WTC11 (cell line): ENCODE results near the gene CFAP90.

Source experiments
- ATF3 ChIP-seq: sonication (generic); formaldehyde crosslinking; conservative IDR thresholded peaks from 2 replicates; pipeline ENCODE4 v1.8.1; 2022; ENCODE audit warnings: mild to moderate bottlenecking, missing genetic modification reagents
- CREB1 ChIP-seq: sonication (generic); formaldehyde crosslinking; IDR thresholded peaks from 2 replicates; pipeline ENCODE4 v1.8.0; 2023; ENCODE audit warnings: mild to moderate bottlenecking, missing genetic modification reagents
- CREM ChIP-seq: sonication (generic); formaldehyde crosslinking; IDR thresholded peaks from 2 replicates; pipeline ENCODE4 v1.8.1; 2022; ENCODE audit warnings: mild to moderate bottlenecking, missing genetic modification reagents, moderate library complexity
- JUN ChIP-seq: sonication (generic); formaldehyde crosslinking; IDR thresholded peaks from 2 replicates; pipeline ENCODE4 v1.8.0; 2023; ENCODE audit warnings: mild to moderate bottlenecking, missing genetic modification reagents
- NR3C1 ChIP-seq: sonication (generic); formaldehyde crosslinking; conservative IDR thresholded peaks from 2 replicates; pipeline ENCODE4 v1.8.1; 2023; ENCODE audit warnings: low read depth, mild to moderate bottlenecking, missing genetic modification reagents
- PREB ChIP-seq: sonication (generic); formaldehyde crosslinking; IDR thresholded peaks from 2 replicates; pipeline ENCODE4 v1.8.1; 2022; ENCODE audit warnings: mild to moderate bottlenecking, missing genetic modification reagents, moderate library complexity, borderline replicate concordance
- SP1 ChIP-seq: sonication (generic); formaldehyde crosslinking; conservative IDR thresholded peaks from 2 replicates; pipeline ENCODE4 v1.8.1; 2022; ENCODE audit warnings: missing genetic modification reagents
- USF2 ChIP-seq: sonication (generic); formaldehyde crosslinking; IDR thresholded peaks from 2 replicates; pipeline ENCODE4 v1.8.1; 2023; ENCODE audit warnings: mild to moderate bottlenecking, missing genetic modification reagents, moderate library complexity
- ZBTB43 ChIP-seq: sonication (generic); formaldehyde crosslinking; IDR thresholded peaks from 2 replicates; pipeline ENCODE4 v1.8.1; 2023; ENCODE audit warnings: mild to moderate bottlenecking, missing genetic modification reagents
- ZNF317 ChIP-seq: sonication (generic); formaldehyde crosslinking; IDR thresholded peaks from 2 replicates; pipeline ENCODE4 v1.8.1; 2023; ENCODE audit warnings: low read depth, mild to moderate bottlenecking, moderate library complexity, missing genetic modification reagents, borderline replicate concordance
- TF ChIP-seq, protein P1 (sequence below): sonication (generic); formaldehyde crosslinking; IDR thresholded peaks from 2 replicates; pipeline ENCODE4 v1.8.0; 2022; ENCODE audit warnings: missing genetic modification reagents
- TF ChIP-seq, protein P2 (sequence below): fragments of 200-600 bp; IDR thresholded peaks from 2 replicates; pipeline ENCODE4 v1.8.0; 2022; ENCODE audit warnings: antibody characterized with exemption
- TF ChIP-seq, protein P3 (sequence below): sonication (generic); formaldehyde crosslinking; IDR thresholded peaks from 2 replicates; pipeline ENCODE4 v1.8.0; 2022; ENCODE audit warnings: mild to moderate bottlenecking, missing genetic modification reagents
- TF ChIP-seq, protein P4 (sequence below): sonication (generic); formaldehyde crosslinking; IDR thresholded peaks from 2 replicates; pipeline ENCODE4 v1.8.1; 2023; ENCODE audit warnings: mild to moderate bottlenecking, moderate library complexity, missing genetic modification reagents

DNA sequence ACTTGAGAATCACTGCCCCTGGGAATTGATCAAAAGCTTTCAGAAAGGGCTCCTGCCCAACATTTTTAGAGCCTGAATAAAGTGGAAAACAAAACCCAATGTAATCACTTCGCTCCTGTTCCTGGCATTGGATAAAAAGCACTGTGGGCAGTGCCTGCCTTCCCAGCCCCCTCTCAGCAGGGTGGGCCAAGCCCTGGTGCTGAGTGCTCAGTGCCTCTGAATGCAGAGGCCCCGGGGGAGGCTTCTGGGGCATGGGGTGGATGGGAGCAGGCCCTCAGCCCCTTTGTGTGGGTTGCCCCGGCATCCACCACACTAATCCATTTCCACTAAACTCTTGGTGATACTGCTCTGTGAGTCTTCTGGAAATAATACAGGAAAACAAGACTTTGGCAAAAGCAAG is 55.6 kb downstream of the CFAP90 start:
- no peak for TF ChIP-seq CREB1 (CRISPR knock-in tag)
- TF ChIP-seq, protein P1, sequence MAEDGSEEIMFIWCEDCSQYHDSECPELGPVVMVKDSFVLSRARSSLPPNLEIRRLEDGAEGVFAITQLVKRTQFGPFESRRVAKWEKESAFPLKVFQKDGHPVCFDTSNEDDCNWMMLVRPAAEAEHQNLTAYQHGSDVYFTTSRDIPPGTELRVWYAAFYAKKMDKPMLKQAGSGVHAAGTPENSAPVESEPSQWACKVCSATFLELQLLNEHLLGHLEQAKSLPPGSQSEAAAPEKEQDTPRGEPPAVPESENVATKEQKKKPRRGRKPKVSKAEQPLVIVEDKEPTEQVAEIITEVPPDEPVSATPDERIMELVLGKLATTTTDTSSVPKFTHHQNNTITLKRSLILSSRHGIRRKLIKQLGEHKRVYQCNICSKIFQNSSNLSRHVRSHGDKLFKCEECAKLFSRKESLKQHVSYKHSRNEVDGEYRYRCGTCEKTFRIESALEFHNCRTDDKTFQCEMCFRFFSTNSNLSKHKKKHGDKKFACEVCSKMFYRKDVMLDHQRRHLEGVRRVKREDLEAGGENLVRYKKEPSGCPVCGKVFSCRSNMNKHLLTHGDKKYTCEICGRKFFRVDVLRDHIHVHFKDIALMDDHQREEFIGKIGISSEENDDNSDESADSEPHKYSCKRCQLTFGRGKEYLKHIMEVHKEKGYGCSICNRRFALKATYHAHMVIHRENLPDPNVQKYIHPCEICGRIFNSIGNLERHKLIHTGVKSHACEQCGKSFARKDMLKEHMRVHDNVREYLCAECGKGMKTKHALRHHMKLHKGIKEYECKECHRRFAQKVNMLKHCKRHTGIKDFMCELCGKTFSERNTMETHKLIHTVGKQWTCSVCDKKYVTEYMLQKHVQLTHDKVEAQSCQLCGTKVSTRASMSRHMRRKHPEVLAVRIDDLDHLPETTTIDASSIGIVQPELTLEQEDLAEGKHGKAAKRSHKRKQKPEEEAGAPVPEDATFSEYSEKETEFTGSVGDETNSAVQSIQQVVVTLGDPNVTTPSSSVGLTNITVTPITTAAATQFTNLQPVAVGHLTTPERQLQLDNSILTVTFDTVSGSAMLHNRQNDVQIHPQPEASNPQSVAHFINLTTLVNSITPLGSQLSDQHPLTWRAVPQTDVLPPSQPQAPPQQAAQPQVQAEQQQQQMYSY (CRISPR knock-in tag): no peak
- no peak for TF ChIP-seq PREB (CRISPR knock-in tag)
- TF ChIP-seq ATF3 (CRISPR knock-in tag): no peak
- no peak for TF ChIP-seq USF2 (CRISPR knock-in tag)
- TF ChIP-seq CREM (CRISPR knock-in tag): no peak
- no peak for TF ChIP-seq ZBTB43 (CRISPR knock-in tag)
- TF ChIP-seq, protein P2, sequence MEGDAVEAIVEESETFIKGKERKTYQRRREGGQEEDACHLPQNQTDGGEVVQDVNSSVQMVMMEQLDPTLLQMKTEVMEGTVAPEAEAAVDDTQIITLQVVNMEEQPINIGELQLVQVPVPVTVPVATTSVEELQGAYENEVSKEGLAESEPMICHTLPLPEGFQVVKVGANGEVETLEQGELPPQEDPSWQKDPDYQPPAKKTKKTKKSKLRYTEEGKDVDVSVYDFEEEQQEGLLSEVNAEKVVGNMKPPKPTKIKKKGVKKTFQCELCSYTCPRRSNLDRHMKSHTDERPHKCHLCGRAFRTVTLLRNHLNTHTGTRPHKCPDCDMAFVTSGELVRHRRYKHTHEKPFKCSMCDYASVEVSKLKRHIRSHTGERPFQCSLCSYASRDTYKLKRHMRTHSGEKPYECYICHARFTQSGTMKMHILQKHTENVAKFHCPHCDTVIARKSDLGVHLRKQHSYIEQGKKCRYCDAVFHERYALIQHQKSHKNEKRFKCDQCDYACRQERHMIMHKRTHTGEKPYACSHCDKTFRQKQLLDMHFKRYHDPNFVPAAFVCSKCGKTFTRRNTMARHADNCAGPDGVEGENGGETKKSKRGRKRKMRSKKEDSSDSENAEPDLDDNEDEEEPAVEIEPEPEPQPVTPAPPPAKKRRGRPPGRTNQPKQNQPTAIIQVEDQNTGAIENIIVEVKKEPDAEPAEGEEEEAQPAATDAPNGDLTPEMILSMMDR: no peak
- TF ChIP-seq, protein P3, sequence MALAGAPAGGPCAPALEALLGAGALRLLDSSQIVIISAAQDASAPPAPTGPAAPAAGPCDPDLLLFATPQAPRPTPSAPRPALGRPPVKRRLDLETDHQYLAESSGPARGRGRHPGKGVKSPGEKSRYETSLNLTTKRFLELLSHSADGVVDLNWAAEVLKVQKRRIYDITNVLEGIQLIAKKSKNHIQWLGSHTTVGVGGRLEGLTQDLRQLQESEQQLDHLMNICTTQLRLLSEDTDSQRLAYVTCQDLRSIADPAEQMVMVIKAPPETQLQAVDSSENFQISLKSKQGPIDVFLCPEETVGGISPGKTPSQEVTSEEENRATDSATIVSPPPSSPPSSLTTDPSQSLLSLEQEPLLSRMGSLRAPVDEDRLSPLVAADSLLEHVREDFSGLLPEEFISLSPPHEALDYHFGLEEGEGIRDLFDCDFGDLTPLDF (CRISPR knock-in tag): no peak
- no peak for TF ChIP-seq SP1
- TF ChIP-seq, protein P4, sequence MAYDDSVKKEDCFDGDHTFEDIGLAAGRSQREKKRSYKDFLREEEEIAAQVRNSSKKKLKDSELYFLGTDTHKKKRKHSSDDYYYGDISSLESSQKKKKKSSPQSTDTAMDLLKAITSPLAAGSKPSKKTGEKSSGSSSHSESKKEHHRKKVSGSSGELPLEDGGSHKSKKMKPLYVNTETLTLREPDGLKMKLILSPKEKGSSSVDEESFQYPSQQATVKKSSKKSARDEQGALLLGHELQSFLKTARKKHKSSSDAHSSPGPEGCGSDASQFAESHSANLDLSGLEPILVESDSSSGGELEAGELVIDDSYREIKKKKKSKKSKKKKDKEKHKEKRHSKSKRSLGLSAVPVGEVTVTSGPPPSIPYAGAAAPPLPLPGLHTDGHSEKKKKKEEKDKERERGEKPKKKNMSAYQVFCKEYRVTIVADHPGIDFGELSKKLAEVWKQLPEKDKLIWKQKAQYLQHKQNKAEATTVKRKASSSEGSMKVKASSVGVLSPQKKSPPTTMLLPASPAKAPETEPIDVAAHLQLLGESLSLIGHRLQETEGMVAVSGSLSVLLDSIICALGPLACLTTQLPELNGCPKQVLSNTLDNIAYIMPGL (CRISPR knock-in tag): no peak
- TF ChIP-seq JUN (CRISPR knock-in tag): no peak
- no peak for TF ChIP-seq ZNF317 (CRISPR knock-in tag)
- TF ChIP-seq NR3C1 (CRISPR knock-in tag): no peak
